ENCODE data around the gene CNST.

- no peak for TF ChIP-seq CTCF (IDR thresholded peaks at IDR 0.05; ENCODE audit: low read length)
- TF ChIP-seq EZH2 (optimal IDR thresholded peaks at IDR 0.05; ENCODE audit: low read depth, low read length), result no peak
- TF ChIP-seq EZH2phosphoT487 (IDR thresholded peaks at IDR 0.05; ENCODE audit: low read length), result no peak
These were observed 125.6 kb downstream of the CNST start for GRCh38 chr1:246691622-246692495.
